Fibroblast of lung (primary cell): ENCODE results near the gene PHF14.

ENCODE experiments used
- CTCF ChIP-seq, 2 donors: IDR thresholded peaks in 1 of 2; conservative IDR thresholded peaks in 1 of 2; 1 replicate in 1 of 2; 2 replicates in 1 of 2; pipeline ENCODE4 v1.5.1; 2011 to 2012; ENCODE audit warnings: low read length in 2 of 2, control low read depth in 1 of 2, inconsistent platforms in 1 of 2, low read depth in 1 of 2, mild to moderate bottlenecking in 1 of 2
- EZH2 ChIP-seq: IDR thresholded peaks from 2 replicates; pipeline ENCODE4 v1.5.1; 2012; ENCODE audit warnings: low read length, control low read depth, mild to moderate bottlenecking; ENCODE audit errors: missing control alignments

GRCh38 chr7:11127988-11128387 lies 154.3 kb downstream of the PHF14 start:
- TF ChIP-seq CTCF (conservative IDR thresholded peaks at IDR 0.05 in 1 of 2, IDR thresholded peaks at IDR 0.05 in 1 of 2; ENCODE audit: low read depth in 1 of 2, low read length in 2 of 2): no peak
- no peak for TF ChIP-seq EZH2
